Keratinocyte (primary cell): ENCODE results near the gene EIF2A. TPM values are rescaled to one million over a fixed set of nuclear protein-coding genes. Genes with fewer than 3 reads are reported as not detected.

ENCODE experiments used
- DNase-seq: peaks from one replicate; pipeline ENCODE4 v3.0.0-alpha.2; 2011; ENCODE audit warnings: low read depth, missing footprints, low spot score
- FAIRE-seq: peaks from 2 replicates; lab custom pipeline; 2011; peaks lifted over from hg19 to GRCh38; lab: Jason Lieb, UNC
- H2AFZ ChIP-seq: 2 replicates; pipeline ENCODE4 v1.6.0; 2012; ENCODE audit warnings: low read length, control low read depth, inconsistent platforms; ENCODE audit not compliant: control insufficient read depth
- H3K27ac ChIP-seq: 2 replicates; pipeline ENCODE4 v1.5.1; 2011; ENCODE audit warnings: low read length; ENCODE audit not compliant: control insufficient read depth, insufficient read depth
- H3K27me3 ChIP-seq: 3 replicates; pipeline ENCODE4 v1.6.0; 2011; ENCODE audit warnings: low read length; ENCODE audit not compliant: control insufficient read depth, insufficient read depth; ENCODE audit errors: extremely low read depth
- H3K36me3 ChIP-seq, 2 experiments: 2 replicates in 1 of 2; 3 replicates in 1 of 2; pipeline ENCODE4 v1.5.1; 2011; ENCODE audit warnings: low read length in 2 of 2, mild to moderate bottlenecking in 1 of 2; ENCODE audit not compliant: control insufficient read depth in 2 of 2, insufficient read depth in 2 of 2; ENCODE audit errors: extremely low read depth in 1 of 2
- H3K4me1 ChIP-seq: 3 replicates; pipeline ENCODE4 v1.5.1; 2011; ENCODE audit warnings: low read length; ENCODE audit not compliant: control insufficient read depth, insufficient read depth; ENCODE audit errors: extremely low read depth
- H3K4me2 ChIP-seq: 3 replicates; pipeline ENCODE4 v1.6.0; 2011; ENCODE audit warnings: low read depth, low read length; ENCODE audit not compliant: control insufficient read depth, insufficient read depth; ENCODE audit errors: extremely low read depth
- H3K4me3 ChIP-seq, 3 experiments: fragments of 200-600 bp in 1 of 3; sonication (generic) in 1 of 3; 2 replicates in 2 of 3; 3 replicates in 1 of 3; pipeline ENCODE4 v1.5.1; 2011 to 2016; ENCODE audit warnings: low read length in 3 of 3, mild to moderate bottlenecking in 3 of 3, control low read depth in 2 of 3, inconsistent platforms in 1 of 3, low read depth in 1 of 3, mixed read lengths in 1 of 3, mixed run types in 1 of 3, moderate library complexity in 1 of 3; ENCODE audit not compliant: control insufficient read depth in 2 of 3, insufficient read depth in 2 of 3; ENCODE audit errors: extremely low read depth in 1 of 3
- H3K79me2 ChIP-seq: 2 replicates; pipeline ENCODE4 v1.6.0; 2012; ENCODE audit warnings: low read length; ENCODE audit not compliant: control insufficient read depth, insufficient read depth
- H3K9ac ChIP-seq: 3 replicates; pipeline ENCODE4 v1.6.0; 2011; ENCODE audit warnings: low read length; ENCODE audit not compliant: control insufficient read depth, insufficient read depth; ENCODE audit errors: extremely low read depth
- H3K9me1 ChIP-seq: 3 replicates; pipeline ENCODE4 v1.6.0; 2011; ENCODE audit warnings: low read length; ENCODE audit not compliant: control insufficient read depth, insufficient read depth; ENCODE audit errors: extremely low read depth
- H3K9me3 ChIP-seq: 2 replicates; pipeline ENCODE4 v1.5.1; 2012; ENCODE audit warnings: low read depth, low read length; ENCODE audit not compliant: control insufficient read depth
- H4K20me1 ChIP-seq: 3 replicates; pipeline ENCODE4 v1.6.0; 2011; ENCODE audit warnings: low read length; ENCODE audit not compliant: control insufficient read depth, insufficient read depth; ENCODE audit errors: extremely low read depth
- EZH2 ChIP-seq: IDR thresholded peaks from one replicate; pipeline ENCODE4 v1.6.1; 2012; ENCODE audit warnings: inconsistent platforms, mild to moderate bottlenecking, low read length, moderate library complexity
- dilution Hi-C: fragments of 300-500 bp; cut with MboI; formaldehyde crosslinking; loops from one replicate; pipeline ENCODE4 v1.7.0; 2020; ENCODE audit warnings: low sequenced_read_pairs; ENCODE audit not compliant: extremely low pct_ligation_motif_present
- polyA plus RNA-seq, 5 experiments: library from polyadenylated mRNA; depleted of rRNA in 3 of 5; stranded (reverse) in 3 of 5; stranded (forward) in 1 of 5; unstranded in 1 of 5; fragments of >200 nt; gene quantifications; 1 replicate in 1 of 5; 2 replicates in 3 of 5; 3 replicates in 1 of 5; pipeline versions ENCODE4 v1.2.1 to v1.2.3, GENCODE V29; 2011 to 2012; ENCODE audit warnings: missing spikeins in 2 of 5, low read depth in 1 of 5, low replicate concordance in 1 of 5
- TF ChIP-seq, protein P1 (sequence below), 3 experiments: IDR thresholded peaks in 1 of 3; conservative IDR thresholded peaks in 1 of 3; optimal IDR thresholded peaks in 1 of 3; 2 replicates in 2 of 3; 3 replicates in 1 of 3; pipeline versions ENCODE3 to v1.5.1; 2011; ENCODE audit warnings: low read length in 3 of 3, mild to moderate bottlenecking in 3 of 3, moderate library complexity in 2 of 3, control low read depth in 1 of 3, inconsistent platforms in 1 of 3; ENCODE audit not compliant: insufficient read depth in 2 of 3; ENCODE audit errors: extremely low read depth in 1 of 3

The EIF2A gene
- polyA plus RNA-seq, 1 donor (not counting 4 experiments of a cell fraction or from before 2014, with no cell fraction given), result 104 TPM

DNA sequence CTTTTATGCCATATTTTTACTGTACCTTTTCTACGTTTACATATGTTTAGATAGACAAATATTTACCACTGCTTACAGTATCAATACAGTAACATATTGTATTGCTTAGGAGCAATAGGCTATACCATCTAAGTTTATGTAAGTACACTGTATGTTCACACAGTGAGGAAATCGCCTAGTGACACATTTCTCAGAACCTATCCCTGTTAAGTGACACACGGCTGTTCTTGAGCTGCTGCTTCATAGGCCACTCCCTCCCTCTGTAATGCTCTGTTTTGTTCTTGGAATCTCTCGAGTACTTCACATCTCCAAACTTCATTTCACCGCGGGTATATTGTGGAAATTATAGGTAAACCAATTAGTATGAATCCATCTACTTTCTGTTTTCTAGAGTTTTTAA is 43.2 kb downstream of the EIF2A start:
- no peak for FAIRE-seq
- H3K9ac ChIP-seq, result no peak overlapping the region
- no peaks in the 10 kb centered on the region for H3K9me3 ChIP-seq
- no peaks in the 10 kb centered on the region for H3K27me3 ChIP-seq
- peaks cover 7% of the 10 kb centered on the region in 2 experiments for H3K36me3 ChIP-seq
- H3K27ac ChIP-seq, result no peak overlapping the region
- H3K9me1 ChIP-seq, result no peaks in the 10 kb centered on the region
- H3K4me2 ChIP-seq, result no peak overlapping the region
- H4K20me1 ChIP-seq, result peaks cover 3% of the 10 kb centered on the region
- TF ChIP-seq, protein P1, sequence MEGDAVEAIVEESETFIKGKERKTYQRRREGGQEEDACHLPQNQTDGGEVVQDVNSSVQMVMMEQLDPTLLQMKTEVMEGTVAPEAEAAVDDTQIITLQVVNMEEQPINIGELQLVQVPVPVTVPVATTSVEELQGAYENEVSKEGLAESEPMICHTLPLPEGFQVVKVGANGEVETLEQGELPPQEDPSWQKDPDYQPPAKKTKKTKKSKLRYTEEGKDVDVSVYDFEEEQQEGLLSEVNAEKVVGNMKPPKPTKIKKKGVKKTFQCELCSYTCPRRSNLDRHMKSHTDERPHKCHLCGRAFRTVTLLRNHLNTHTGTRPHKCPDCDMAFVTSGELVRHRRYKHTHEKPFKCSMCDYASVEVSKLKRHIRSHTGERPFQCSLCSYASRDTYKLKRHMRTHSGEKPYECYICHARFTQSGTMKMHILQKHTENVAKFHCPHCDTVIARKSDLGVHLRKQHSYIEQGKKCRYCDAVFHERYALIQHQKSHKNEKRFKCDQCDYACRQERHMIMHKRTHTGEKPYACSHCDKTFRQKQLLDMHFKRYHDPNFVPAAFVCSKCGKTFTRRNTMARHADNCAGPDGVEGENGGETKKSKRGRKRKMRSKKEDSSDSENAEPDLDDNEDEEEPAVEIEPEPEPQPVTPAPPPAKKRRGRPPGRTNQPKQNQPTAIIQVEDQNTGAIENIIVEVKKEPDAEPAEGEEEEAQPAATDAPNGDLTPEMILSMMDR (optimal IDR thresholded peaks at IDR 0.05 in 1 of 3, IDR thresholded peaks at IDR 0.05 in 1 of 3, conservative IDR thresholded peaks at IDR 0.05 in 1 of 3; ENCODE audit: extremely low read depth in 1 of 3, insufficient read depth in 2 of 3, low read length in 3 of 3), result no peak
- no peak for TF ChIP-seq EZH2
- no peak for DNase-seq
- H3K4me1 ChIP-seq, result no peaks in the 10 kb centered on the region
- no peak overlapping the region for H2AFZ ChIP-seq
- dilution Hi-C loops, result no loop called here
- H3K4me3 ChIP-seq, result no peak overlapping the region
- peaks cover 69% of the 10 kb centered on the region for H3K79me2 ChIP-seq

DNA sequence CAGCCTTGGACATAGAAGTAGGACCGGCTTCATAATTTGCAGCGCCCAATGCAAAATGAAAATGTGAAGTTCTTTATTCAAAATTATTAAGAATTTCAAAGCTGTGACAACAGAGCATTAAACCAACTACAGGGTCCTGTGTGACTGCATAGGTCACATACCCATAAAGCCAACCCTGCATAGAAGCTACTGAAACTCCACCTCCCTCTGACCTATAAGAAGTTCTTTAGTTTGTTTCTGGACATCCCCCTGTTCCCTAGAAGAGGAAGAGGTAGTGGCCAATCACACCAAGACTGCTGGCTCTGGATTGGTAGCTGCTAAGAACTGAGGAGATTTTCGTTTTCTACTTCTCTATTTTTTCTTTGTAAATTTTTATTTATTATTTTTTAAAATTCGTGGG is 47.6 kb downstream of the EIF2A start:
- Histone ChIP-seq H3K27me3 (no peaks in the 10 kb centered on the region), H3K4me1 (peaks cover 16% of the 10 kb centered on the region), H3K36me3 (peaks cover 0 to 4% of the 10 kb centered on the region in 2 experiments), H3K27ac (no peak overlapping the region), H3K4me3 (no peak overlapping the region), H4K20me1 (no peaks in the 10 kb centered on the region), H3K9ac (no peak overlapping the region), H3K9me1 (no peaks in the 10 kb centered on the region), H3K4me2 (no peak overlapping the region), H2AFZ (no peak overlapping the region), H3K79me2 (peaks cover 83% of the 10 kb centered on the region), H3K9me3 (no peaks in the 10 kb centered on the region)
- FAIRE-seq (no peak), DNase-seq (no peak)
- TF ChIP-seq EZH2, result no peak
- TF ChIP-seq, protein P1 (optimal IDR thresholded peaks at IDR 0.05 in 1 of 3, IDR thresholded peaks at IDR 0.05 in 1 of 3, conservative IDR thresholded peaks at IDR 0.05 in 1 of 3; ENCODE audit: extremely low read depth in 1 of 3, insufficient read depth in 2 of 3, low read length in 3 of 3), result no peak
- dilution Hi-C loops, result no loop called here
